ENCODE data around the gene RASAL1.

Gene RASAL1

GRCh38 chr12:113171543-113171942, 36.0 kb upstream of the RASAL1 start:
- Mint-ChIP-seq H3K4me3 (no peak overlapping the region), H3K27me3 (ENCODE audit: low read depth) (no peaks in the 10 kb centered on the region), H3K9me3 (no peaks in the 10 kb centered on the region), H3K4me1 (peaks cover 3% of the 10 kb centered on the region), H3K36me3 (ENCODE audit: low read depth) (peaks cover 61% of the 10 kb centered on the region), H3K27ac (no peak overlapping the region)
- no peak for TF ChIP-seq CTCF (IDR thresholded peaks at IDR 0.05; ENCODE audit: unreplicated experiment in 3 of 3)

GRCh38 chr12:113170926-113171325, 35.4 kb upstream of the RASAL1 start:
- H3K36me3 Mint-ChIP-seq (ENCODE audit: low read depth), result peaks cover 59% of the 10 kb centered on the region
- no peak overlapping the region for H3K4me3 Mint-ChIP-seq
- H3K27ac Mint-ChIP-seq, result no peak overlapping the region
- no peak for TF ChIP-seq CTCF (IDR thresholded peaks at IDR 0.05; ENCODE audit: unreplicated experiment in 3 of 3)
- no peaks in the 10 kb centered on the region for H3K9me3 Mint-ChIP-seq
- H3K4me1 Mint-ChIP-seq, result peaks cover 3% of the 10 kb centered on the region
- H3K27me3 Mint-ChIP-seq (ENCODE audit: low read depth), result no peaks in the 10 kb centered on the region

- H3K9me3 Mint-ChIP-seq, result no peaks in the 10 kb centered on the region
- no peak for TF ChIP-seq CTCF (IDR thresholded peaks at IDR 0.05; ENCODE audit: unreplicated experiment in 3 of 3)
- peaks cover 3% of the 10 kb centered on the region for H3K4me1 Mint-ChIP-seq
- peaks cover 58% of the 10 kb centered on the region for H3K36me3 Mint-ChIP-seq (ENCODE audit: low read depth)
- no peak overlapping the region for H3K27ac Mint-ChIP-seq
- no peak overlapping the region for H3K4me3 Mint-ChIP-seq
- no peaks in the 10 kb centered on the region for H3K27me3 Mint-ChIP-seq (ENCODE audit: low read depth)
Observed at GRCh38 chr12:113170457-113170856, 34.9 kb upstream of the RASAL1 start.

- Mint-ChIP-seq H3K27ac (no peak overlapping the region), H3K4me1 (peaks cover 3% of the 10 kb centered on the region), H3K36me3 (ENCODE audit: low read depth) (peaks cover 57% of the 10 kb centered on the region), H3K4me3 (no peak overlapping the region), H3K27me3 (ENCODE audit: low read depth) (no peaks in the 10 kb centered on the region), H3K9me3 (no peaks in the 10 kb centered on the region)
- TF ChIP-seq CTCF (IDR thresholded peaks at IDR 0.05; ENCODE audit: unreplicated experiment in 3 of 3), result no peak
Observed at GRCh38 chr12:113169697-113170096, 34.1 kb upstream of the RASAL1 start.

GRCh38 chr12:113167868-113168267, 32.3 kb upstream of the RASAL1 start:
- Mint-ChIP-seq H3K4me1 (no peaks in the 10 kb centered on the region), H3K36me3 (ENCODE audit: low read depth) (peaks cover 56% of the 10 kb centered on the region), H3K27me3 (ENCODE audit: low read depth) (no peaks in the 10 kb centered on the region), H3K4me3 (no peak overlapping the region), H3K9me3 (no peaks in the 10 kb centered on the region), H3K27ac (no peak overlapping the region)
- no peak for TF ChIP-seq CTCF (IDR thresholded peaks at IDR 0.05; ENCODE audit: unreplicated experiment in 3 of 3)

- Mint-ChIP-seq H3K27me3 (ENCODE audit: low read depth) (no peaks in the 10 kb centered on the region), H3K4me3 (no peak overlapping the region), H3K4me1 (peaks cover 6% of the 10 kb centered on the region), H3K36me3 (ENCODE audit: low read depth) (peaks cover 48% of the 10 kb centered on the region), H3K27ac (no peak overlapping the region), H3K9me3 (no peaks in the 10 kb centered on the region)
- no peak for TF ChIP-seq CTCF (IDR thresholded peaks at IDR 0.05; ENCODE audit: unreplicated experiment in 3 of 3)
Observed at GRCh38 chr12:113165521-113166450, 30.2 kb upstream of the RASAL1 start.
